Raji (cell line): ENCODE results near the gene ZBTB39.

Experiments
- POLR2A ChIP-seq: IDR thresholded peaks from 2 replicates; pipeline ENCODE4 v1.6.1; 2011; ENCODE audit warnings: low read depth, low read length, control low read depth; ENCODE audit not compliant: insufficient read depth

ZBTB39 gene

DNA sequence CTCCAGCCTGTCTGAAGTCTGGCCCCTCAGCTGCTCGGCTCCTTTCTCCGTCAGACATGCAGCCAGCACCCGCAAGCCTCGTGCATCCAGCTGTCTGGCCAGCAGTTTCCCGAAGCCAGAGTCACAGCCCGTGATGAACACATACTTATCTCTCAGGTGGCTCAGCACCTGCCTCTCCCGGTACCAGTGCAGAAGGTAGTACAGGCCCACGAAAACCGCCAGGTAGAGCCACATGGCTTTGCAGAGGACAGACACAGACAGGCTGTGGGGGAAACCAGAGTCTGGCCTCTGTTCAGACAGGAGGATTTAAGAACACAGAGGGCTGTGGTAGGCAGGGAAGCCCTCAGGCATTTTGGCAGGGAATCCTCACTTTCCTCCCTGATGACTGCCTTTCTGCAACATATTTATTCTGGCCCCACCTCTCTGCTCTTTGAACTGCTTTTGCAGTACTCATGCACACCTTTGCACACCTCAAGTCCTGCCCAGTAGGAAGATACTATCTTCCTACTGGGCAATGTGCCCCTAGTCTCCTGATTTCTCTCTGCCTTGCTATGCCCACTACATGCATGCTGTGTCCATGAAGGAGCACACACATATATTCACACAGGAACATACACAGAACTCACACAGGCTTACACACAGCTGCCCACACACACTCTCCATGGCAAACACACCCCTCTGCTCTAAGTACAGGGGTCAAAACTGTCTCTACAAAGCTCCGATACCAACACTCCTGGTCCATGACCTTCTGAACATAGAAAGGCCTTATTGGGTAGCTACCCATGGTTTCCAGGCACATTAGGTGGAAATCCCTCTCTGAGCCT is 48.9 kb downstream of the ZBTB39 start, which contains the start of gene RDH16:
RDH16 (minus strand) TSS at position 380 of the 824 bp plus-strand sequence; CDS start at position 234, 146 bp downstream.
- no peak for TF ChIP-seq POLR2A

DNA sequence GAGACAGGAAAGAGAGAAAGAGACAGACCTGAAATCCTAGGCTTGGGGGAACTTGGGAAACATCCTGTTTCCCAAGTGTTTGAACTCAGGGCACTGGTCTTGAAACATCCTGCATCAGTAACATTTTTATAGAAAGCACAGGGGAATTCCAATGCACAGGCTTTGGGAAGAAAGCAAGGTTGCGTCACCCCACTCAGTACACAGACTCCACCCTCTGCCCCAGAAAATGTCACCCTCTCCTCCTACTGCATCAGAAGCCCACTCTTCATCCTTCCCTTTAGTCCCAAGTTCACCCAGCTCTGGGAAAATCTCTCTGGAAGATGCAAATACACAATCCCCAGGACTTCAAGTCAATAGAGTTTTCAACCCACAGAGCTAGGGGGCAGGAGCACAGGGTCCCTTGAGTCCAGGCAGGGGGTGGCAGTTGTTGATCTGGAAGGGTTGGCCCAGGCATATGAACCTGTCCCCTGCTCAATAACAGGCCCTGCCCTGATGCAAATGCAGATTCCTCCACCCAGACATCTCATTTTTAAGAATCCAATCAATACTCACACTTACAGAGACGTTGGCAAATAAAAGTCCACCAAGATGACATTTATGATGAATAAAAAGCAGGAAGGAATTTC is 50.6 kb downstream of the ZBTB39 start:
- TF ChIP-seq POLR2A: no peak

- no peak for TF ChIP-seq POLR2A
Measured at GRCh38 chr12:56954958-56955355, 51.4 kb downstream of the ZBTB39 start.

DNA sequence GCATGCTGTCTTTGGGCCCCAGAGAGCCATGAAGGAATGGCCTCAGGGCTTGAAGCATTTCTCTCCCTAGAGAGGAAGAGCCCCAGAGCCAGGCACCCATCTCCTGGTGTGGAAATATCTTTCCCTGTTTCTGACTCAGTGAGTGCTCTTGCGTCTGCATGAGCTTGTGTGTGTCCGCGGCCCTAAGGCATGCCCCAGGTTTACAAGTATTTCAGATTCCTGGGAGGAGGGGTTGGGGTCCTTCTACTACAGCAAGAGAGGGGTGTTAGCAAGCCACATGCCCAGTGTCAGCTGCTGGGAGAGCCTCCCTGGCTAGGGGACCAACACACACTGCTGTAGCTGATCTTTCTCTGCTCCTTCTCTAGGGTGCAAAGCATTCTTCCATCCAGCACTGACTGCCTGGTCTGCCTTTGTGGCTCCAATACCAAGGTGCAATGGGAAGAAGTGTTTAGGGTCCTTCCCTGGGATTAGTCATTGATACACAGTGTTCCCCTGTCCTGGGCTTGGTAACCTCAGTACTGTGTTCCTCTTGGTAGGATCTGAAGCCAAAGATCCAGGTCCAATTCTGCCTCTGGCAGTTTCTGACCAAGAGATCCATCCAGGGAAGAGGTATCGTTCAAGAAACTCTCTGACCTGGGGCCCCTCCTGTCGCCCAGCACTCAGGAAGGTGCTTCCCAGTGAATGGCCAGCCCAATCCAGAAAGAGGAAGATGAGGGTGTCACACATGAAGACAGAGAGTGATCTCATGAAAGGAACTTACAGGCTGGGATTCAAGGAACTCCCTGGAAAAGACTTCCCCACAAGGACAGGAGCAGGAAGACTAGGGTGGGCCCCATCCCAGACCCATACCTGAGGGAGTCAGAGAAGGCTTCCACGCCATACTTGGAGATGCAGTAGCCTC is 52.0 kb downstream of the ZBTB39 start:
- no peak for TF ChIP-seq POLR2A

- no peak for TF ChIP-seq POLR2A
Measured at GRCh38 chr12:56953314-56953713, 53.0 kb downstream of the ZBTB39 start.

- TF ChIP-seq POLR2A: no peak
Measured at GRCh38 chr12:56951582-56952339, 54.6 kb downstream of the ZBTB39 start.

DNA sequence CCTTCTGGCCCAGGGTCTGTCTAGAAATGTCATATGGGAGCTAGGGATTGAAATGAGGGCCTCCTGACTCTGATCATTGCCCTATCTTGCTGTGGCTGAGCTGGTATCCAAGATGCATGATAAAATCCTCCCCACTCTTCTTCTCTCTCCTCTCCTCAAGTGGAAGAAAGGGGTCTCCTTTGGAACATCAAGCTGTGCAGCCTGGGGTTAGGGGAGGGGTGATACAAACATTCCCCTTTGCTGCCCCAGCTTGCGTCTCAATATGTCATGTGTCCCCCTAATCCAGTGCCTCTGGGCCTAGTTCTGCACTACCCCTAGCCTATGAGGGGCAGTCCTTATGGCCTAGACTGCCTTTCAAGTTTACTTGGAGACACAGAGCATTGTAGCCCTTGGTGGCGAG is 57.5 kb downstream of the ZBTB39 start:
- TF ChIP-seq POLR2A: no peak
